Stimulated activated CD4-positive, alpha-beta T cell treated with anti-CD3 and anti-CD28 coated beads, Interleukin-1b, Interleukin-23, amount 100 ng/mL, for 1 hour (primary cell): ENCODE data around the gene ADCK1.
"Not testable (repeated sequence)": the region's sequence is repeated elsewhere in the genome, so short reads cannot be mapped to it uniquely, and the experiment has no call there.

Source experiments
- DNase-seq, 2 donors: peaks; one replicate each; pipeline ENCODE4 v3.0.0-alpha.2; 2020; ENCODE audit warnings: low read depth in 2 of 2

The ADCK1 gene

GRCh38 chr14:77808250-77808649, 8.3 kb downstream of the ADCK1 start:
- DNase-seq, result no peak

- DNase-seq, result no peak
Measured at GRCh38 chr14:77809011-77809410, 9.1 kb downstream of the ADCK1 start.

- DNase-seq, result no peak
Measured at GRCh38 chr14:77812028-77812427, 12.1 kb downstream of the ADCK1 start.

GRCh38 chr14:77812682-77813081, 12.8 kb downstream of the ADCK1 start:
- not testable (repeated sequence) for DNase-seq

GRCh38 chr14:77822307-77822706, 22.4 kb downstream of the ADCK1 start:
- DNase-seq, result no peak

GRCh38 chr14:77822741-77823140, 22.8 kb downstream of the ADCK1 start:
- no peak for DNase-seq

GRCh38 chr14:77823378-77823777, 23.5 kb downstream of the ADCK1 start:
- DNase-seq, result no peak

- DNase-seq, result no peak
Measured at GRCh38 chr14:77825895-77826519, 26.1 kb downstream of the ADCK1 start.

GRCh38 chr14:77830692-77831091, 30.8 kb downstream of the ADCK1 start:
- DNase-seq, result no peak

- no peak for DNase-seq
Measured at GRCh38 chr14:77832297-77832696, 32.4 kb downstream of the ADCK1 start.

- no peak for DNase-seq
Measured at GRCh38 chr14:77837926-77838325, 38.0 kb downstream of the ADCK1 start.

- no peak for DNase-seq
Measured at GRCh38 chr14:77838831-77839511, 39.1 kb downstream of the ADCK1 start.

GRCh38 chr14:77843195-77843594, 43.3 kb downstream of the ADCK1 start:
- DNase-seq, result no peak

- DNase-seq, result no peak
Measured at GRCh38 chr14:77843651-77844050, 43.7 kb downstream of the ADCK1 start.

GRCh38 chr14:77844802-77845201, 44.9 kb downstream of the ADCK1 start:
- DNase-seq, result no peak

GRCh38 chr14:77848031-77848430, 48.1 kb downstream of the ADCK1 start:
- DNase-seq, result no peak

- DNase-seq, result no peak
Measured at GRCh38 chr14:77849711-77850110, 49.8 kb downstream of the ADCK1 start.

GRCh38 chr14:77853919-77854318, 54.0 kb downstream of the ADCK1 start:
- no peak for DNase-seq

- DNase-seq, result no peak
Measured at GRCh38 chr14:77856941-77857340, 57.0 kb downstream of the ADCK1 start.

- DNase-seq, result no peak
Measured at GRCh38 chr14:77859934-77860570, 60.1 kb downstream of the ADCK1 start.

GRCh38 chr14:77861201-77861600, 61.3 kb downstream of the ADCK1 start:
- DNase-seq, result no peak

- DNase-seq, result peak; percentile 32 to 62
Measured at GRCh38 chr14:77862154-77862786, 62.4 kb downstream of the ADCK1 start.

- DNase-seq, result no peak
Measured at GRCh38 chr14:77864085-77864484, 64.2 kb downstream of the ADCK1 start.
